IPS DF 6.9 (cell line): ENCODE data around the gene SLC44A3.

Experiments
- DNase-seq: peaks from one replicate; pipeline ENCODE4 v3.0.0-alpha.2; 2013; ENCODE audit warnings: low read depth, low spot score
- H3K27ac ChIP-seq: one replicate; pipeline ENCODE4 v1.5.1; 2013; ENCODE audit warnings: low read length, control low read depth
- H3K27me3 ChIP-seq: 2 replicates; pipeline ENCODE4 v1.6.1; 2013; ENCODE audit warnings: mild to moderate bottlenecking, low read length; ENCODE audit not compliant: control insufficient read depth, insufficient read depth
- H3K36me3 ChIP-seq: 2 replicates; pipeline ENCODE4 v1.6.1; 2013; ENCODE audit warnings: low read length; ENCODE audit not compliant: control insufficient read depth, insufficient read depth
- H3K4me1 ChIP-seq: 2 replicates; pipeline ENCODE4 v1.6.1; 2013; ENCODE audit warnings: low read length; ENCODE audit not compliant: control insufficient read depth, insufficient read depth
- H3K4me3 ChIP-seq: 2 replicates; pipeline ENCODE4 v1.5.1; 2013; ENCODE audit warnings: mild to moderate bottlenecking, low read length
- H3K9me3 ChIP-seq: 2 replicates; pipeline ENCODE4 v1.6.1; 2013; ENCODE audit warnings: low read length, inconsistent platforms; ENCODE audit not compliant: control insufficient read depth, insufficient read depth
- WGBS: extraction: QIAGEN DNeasy Blood & Tissue Kit; methylation state at CpG from one replicate; pipeline ENCODE4 v1.1.7; 2013; ENCODE audit warnings: mixed read lengths, missing lambda C conversion rate; ENCODE audit not compliant: insufficient read length, insufficient coverage; 5-methylcytosine and 5-hydroxymethylcytosine counted together

The SLC44A3 gene

DNA sequence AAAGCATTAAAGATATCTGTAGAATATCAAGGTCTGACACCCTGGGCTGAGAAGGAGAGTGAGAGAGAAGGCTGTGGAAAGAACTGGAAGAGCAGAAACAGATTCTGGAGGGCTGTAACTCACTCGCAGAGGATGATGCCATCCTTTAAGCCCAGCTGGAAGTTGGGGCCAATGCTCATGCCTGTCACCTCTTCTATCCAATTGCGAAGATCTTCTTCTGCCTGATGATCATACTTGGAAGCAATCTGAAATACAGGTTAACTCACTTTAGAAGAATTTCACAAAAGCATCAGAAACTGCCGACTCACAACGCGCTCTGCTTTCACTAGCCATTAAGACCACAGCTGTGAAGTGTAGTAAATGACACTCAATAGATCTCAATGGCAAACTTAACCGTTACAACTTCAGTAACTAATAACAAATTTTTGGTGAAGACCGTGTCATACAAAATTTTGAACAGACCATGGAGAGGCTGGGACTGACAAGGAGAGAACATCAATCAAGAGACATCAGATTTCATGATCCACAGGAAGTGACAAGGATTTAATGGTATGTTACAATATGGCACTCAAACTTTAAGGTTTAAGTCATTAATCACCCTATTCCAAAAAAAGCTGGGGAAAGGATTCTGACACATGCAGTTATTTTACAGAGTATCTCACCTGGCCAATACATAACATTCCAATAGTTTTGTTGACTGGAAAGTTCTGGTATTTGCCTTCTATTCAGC, 83.3 kb downstream of the SLC44A3 start:
- no CpG with 5 or more reads among the region's 7 CpGs for WGBS
- DNase-seq = no peak
- Histone ChIP-seq H3K9me3 (no peaks in the 10 kb centered on the region), H3K27ac (no peak overlapping the region), H3K4me1 (peaks cover 1% of the 10 kb centered on the region; the same call in 1 of the 2 replicates), H3K36me3 (peaks cover 6% of the 10 kb centered on the region; the same call in 1 of the 2 replicates), H3K4me3 (no peak overlapping the region), H3K27me3 (no peaks in the 10 kb centered on the region)

DNA sequence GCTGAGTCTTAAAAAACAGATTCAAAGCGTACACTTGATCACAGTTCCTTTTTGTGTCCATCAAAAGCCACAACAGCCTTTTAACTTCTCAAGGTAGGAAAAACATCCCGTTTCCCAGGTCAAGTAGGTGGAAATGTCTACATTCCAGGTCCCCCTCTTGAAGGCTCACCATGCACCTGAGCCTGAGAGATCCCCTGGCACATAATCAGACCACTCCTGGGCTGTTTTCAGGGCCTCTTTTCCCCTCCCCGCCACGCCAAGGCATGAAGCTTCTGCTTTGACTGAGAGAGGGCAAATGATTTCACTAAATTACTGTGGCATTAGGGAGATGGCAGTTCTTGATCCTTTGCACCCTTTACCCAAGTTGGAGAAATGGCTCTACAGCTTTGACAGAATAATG, 85.0 kb downstream of the SLC44A3 start:
- Histone ChIP-seq H3K36me3 (peaks cover 4% of the 10 kb centered on the region; the same call in 1 of the 2 replicates), H3K27me3 (no peaks in the 10 kb centered on the region), H3K9me3 (no peaks in the 10 kb centered on the region), H3K4me3 (no peak overlapping the region), H3K4me1 (peaks cover 3% of the 10 kb centered on the region; the same call in 1 of the 2 replicates), H3K27ac (no peak overlapping the region)
- WGBS = no CpG with 5 or more reads among the region's 4 CpGs
- DNase-seq = no peak

DNA sequence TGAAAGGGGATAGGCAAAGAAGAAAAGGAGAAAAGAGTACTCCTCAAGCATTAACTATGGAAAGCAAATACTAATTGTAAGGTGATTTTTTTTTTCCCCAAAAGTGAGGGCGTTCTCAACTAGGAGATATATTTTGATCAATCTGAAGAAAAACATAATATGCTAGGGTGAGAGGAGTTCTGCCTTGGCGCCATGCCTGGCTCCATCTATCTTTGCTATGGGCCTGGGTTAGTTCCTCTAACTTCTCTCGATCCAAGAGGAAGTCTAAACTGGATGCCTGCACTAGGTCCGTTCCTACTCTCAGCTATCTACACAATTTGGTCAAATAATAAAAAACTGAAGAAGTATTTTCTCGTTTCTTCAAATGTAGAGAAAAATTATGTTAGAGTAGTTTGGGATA, 86.2 kb downstream of the SLC44A3 start:
- no peaks in the 10 kb centered on the region for H3K9me3 ChIP-seq
- H3K27me3 ChIP-seq = no peaks in the 10 kb centered on the region
- no peak for DNase-seq
- H3K27ac ChIP-seq = no peak overlapping the region
- no CpG with 5 or more reads among the region's 5 CpGs for WGBS
- no peaks in the 10 kb centered on the region for H3K36me3 ChIP-seq
- H3K4me1 ChIP-seq = peaks cover 6% of the 10 kb centered on the region; the same call in 1 of the 2 replicates
- no peak overlapping the region for H3K4me3 ChIP-seq

DNA sequence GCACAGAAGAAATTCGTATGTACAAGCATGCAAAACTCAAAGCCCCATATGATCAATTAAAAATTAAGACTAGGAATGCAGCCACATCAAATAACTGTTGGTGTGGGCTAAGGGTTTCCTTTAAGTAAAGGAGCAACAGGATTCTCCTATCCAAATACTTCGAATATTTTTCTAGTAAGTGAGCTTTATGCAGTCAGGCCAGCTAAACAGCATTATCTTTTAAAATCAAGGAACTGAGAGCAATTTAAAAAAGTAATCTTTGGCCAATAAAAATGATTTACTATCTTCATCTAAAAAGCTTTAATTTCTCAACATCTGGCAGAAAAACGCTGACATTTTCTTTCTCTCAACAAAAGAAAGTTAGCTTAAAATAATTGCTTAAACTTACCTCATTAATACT, 87.0 kb downstream of the SLC44A3 start:
- no CpG with 5 or more reads among the region's 3 CpGs for WGBS
- H3K9me3 ChIP-seq = no peaks in the 10 kb centered on the region
- DNase-seq = no peak
- no peak overlapping the region for H3K4me3 ChIP-seq
- peaks cover 6% of the 10 kb centered on the region; the same call in 1 of the 2 replicates for H3K4me1 ChIP-seq
- no peaks in the 10 kb centered on the region for H3K36me3 ChIP-seq
- no peaks in the 10 kb centered on the region for H3K27me3 ChIP-seq
- no peak overlapping the region for H3K27ac ChIP-seq

DNA sequence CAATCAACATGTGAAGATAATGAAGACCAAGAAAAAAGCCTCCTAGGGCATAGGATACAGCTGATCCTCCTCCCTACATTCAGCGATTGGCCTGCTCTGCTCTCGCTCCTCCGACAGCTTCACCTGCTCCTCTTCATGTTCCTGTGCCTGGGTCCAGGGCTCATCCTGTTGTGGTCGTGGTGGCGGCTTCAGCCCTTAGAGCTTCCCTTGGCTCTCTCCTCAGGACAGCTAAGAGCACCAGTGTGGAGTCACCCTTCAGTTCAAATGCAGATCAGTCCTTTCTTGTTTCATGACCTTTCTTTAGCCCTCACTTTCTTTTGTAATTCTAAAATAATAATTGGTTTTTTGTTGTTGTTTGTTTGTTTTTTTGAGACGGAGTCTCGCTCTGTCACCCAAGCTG, 88.0 kb downstream of the SLC44A3 start:
- peaks cover 9% of the 10 kb centered on the region; the same call in 1 of the 2 replicates for H3K4me1 ChIP-seq
- no peak overlapping the region for H3K4me3 ChIP-seq
- H3K27me3 ChIP-seq = no peaks in the 10 kb centered on the region
- H3K36me3 ChIP-seq = no peaks in the 10 kb centered on the region
- no peaks in the 10 kb centered on the region for H3K9me3 ChIP-seq
- whole genome bisulfite sequencing = no CpG with 5 or more reads among the region's 7 CpGs
- DNase-seq = no peak
- no peak overlapping the region for H3K27ac ChIP-seq

DNA sequence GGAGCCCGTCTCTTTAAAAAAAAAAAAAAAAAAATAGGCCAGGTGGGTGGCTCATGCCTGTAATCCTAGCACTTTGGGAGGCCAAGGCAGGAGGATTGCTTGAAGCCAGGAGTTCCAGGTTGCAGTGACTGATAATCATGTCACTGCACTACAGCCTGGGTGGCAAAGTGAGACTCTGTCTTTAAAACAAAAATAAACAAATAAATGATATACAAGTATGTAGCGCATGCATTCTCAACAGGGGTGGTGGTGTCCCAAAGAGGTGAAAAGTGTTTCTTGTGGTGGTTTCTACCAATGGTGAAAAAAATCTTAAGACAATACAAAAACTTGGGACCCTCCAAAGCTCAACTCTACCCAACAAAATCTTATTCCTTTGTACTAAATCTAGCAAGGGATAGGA, 88.8 kb downstream of the SLC44A3 start:
- no peaks in the 10 kb centered on the region for H3K27me3 ChIP-seq
- H3K4me3 ChIP-seq = no peak overlapping the region
- no peak overlapping the region for H3K27ac ChIP-seq
- no CpG with 5 or more reads among the region's 2 CpGs for WGBS
- H3K9me3 ChIP-seq = no peaks in the 10 kb centered on the region
- H3K4me1 ChIP-seq = peaks cover 9% of the 10 kb centered on the region; the same call in 1 of the 2 replicates
- no peaks in the 10 kb centered on the region for H3K36me3 ChIP-seq
- no peak for DNase-seq

DNA sequence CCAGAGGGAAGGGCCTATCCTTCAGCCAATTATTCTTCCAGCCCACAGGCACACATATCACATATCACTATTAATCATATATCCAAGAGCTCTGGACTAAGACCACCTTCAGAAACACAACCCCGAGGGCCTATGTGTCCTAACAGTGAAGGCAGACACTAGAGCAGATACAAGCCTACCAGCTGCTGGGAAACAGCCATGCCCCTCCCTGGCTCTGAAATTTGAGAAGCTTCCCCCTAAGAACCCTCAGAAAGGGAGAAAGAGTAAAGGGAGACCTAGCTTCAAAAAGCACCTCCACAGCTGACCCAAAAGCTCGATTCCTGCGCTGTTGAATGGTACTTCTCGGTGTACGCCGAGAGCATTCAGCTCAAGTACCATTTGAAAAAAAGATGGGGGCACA, 89.3 kb downstream of the SLC44A3 start:
- Histone ChIP-seq H3K27ac (no peak overlapping the region), H3K9me3 (no peaks in the 10 kb centered on the region), H3K36me3 (no peaks in the 10 kb centered on the region), H3K4me1 (peaks cover 9% of the 10 kb centered on the region; the same call in 1 of the 2 replicates), H3K4me3 (no peak overlapping the region), H3K27me3 (no peaks in the 10 kb centered on the region)
- no CpG with 5 or more reads among the region's 6 CpGs for WGBS
- no peak for DNase-seq

DNA sequence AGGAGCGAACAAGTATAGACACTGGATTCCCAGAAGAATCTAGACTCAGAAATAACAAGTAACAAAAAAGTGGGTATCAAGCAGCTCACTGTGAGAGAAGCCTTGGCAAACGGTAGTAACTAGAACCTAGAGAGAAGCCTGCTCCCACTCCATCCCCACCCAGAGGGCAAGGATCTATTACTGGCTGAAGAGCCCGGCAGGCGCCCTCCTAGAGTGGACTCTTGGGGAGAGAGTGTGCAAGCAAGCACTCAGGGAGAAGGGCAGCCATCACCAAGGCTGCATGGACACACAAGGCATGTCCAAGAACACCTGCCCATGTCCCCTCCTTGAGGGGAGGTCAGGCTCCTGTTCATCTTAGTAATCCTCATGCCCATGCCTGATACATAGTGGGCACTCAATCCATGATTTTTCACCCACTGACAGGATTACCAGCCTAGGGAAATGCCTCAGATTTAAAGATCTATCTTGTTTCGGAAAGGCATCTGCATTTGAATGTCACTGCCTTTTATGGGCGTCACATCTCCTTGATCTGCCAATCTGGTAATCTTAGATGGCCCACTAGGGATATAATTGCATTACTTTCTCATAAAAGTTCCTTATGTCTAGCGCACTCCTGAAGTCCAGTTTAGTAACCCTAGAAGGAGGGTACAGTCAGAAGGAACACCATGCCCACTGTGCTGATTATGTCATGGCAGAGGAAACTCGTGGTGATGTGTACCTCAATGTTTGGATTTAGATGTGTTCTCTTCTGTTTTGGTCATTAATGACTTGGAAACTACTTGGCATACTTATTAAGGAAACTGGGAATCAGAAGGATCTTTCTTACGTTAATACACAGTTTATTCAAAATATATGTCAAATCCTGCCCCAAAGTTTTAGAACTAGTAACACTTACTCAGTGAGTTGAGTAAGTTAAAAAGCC, 92.4 kb downstream of the SLC44A3 start:
- Histone ChIP-seq H3K36me3 (no peaks in the 10 kb centered on the region), H3K4me3 (no peak overlapping the region), H3K4me1 (peaks cover 9% of the 10 kb centered on the region; the same call in 1 of the 2 replicates), H3K9me3 (no peaks in the 10 kb centered on the region), H3K27ac (no peak overlapping the region), H3K27me3 (no peaks in the 10 kb centered on the region)
- DNase-seq = no peak
- no CpG with 5 or more reads among the region's 9 CpGs for WGBS

DNA sequence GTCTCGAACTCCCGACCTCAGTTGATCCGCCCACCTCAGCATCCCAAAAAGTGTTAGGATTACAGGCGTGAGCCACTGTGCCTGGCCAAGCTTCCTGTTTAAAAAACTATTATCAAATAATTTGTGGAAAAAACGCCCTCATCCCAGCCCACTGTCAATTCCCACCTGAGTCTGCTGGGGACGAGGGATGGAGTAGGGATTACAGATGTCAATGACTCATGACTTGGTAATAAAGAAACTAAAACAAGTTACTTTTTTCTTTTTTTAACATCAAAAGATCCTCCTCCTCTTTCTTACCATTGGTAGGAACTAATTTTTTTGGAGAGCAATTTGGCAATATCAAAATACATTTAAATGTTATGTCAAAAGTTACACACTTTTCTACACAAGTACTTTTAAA, 97.1 kb downstream of the SLC44A3 start:
- no peak overlapping the region for H3K27ac ChIP-seq
- H3K4me3 ChIP-seq = no peak overlapping the region
- H3K36me3 ChIP-seq = no peaks in the 10 kb centered on the region
- DNase-seq = no peak
- H3K27me3 ChIP-seq = no peaks in the 10 kb centered on the region
- WGBS = no CpG with 5 or more reads among the region's 6 CpGs
- H3K4me1 ChIP-seq = peaks cover 5% of the 10 kb centered on the region; the same call in 1 of the 2 replicates
- no peaks in the 10 kb centered on the region for H3K9me3 ChIP-seq

DNA sequence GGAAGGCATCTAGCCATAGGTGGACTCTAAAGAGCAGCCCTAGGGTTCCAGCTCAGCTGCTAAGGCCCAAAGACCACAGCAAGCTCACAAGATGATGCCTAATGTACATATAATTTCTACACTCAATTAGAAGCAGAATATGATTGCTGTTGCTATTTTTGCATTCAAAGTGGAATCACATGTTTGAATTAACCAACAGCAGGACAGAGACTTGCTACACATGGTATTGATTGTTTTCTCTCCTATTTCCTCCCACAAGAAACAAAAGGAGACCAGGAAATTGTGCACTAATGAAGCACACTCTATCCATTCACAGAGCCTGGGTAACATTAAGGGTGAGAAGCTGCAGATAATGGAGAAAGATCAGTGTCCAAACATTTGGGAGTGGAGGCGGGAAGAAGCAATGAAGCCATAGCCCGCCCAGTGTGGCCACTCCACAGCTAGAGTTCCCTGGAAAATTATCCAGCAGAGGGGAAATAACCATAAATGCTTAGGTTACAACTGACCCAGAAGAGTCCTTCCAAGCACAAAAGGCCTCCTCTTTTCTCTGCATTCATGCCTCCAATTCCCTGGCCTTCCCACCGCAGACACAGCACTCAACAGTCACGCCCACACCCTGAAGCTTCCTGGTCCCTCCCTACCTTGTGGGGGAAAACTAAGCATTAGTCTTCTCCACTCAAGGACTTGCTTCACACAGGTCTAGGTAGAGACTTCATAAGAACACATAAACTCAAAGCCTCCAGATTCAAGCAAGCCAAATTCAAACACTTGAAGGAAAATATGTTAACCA, 99.3 kb downstream of the SLC44A3 start:
- no peak overlapping the region for H3K4me3 ChIP-seq
- peaks cover 4% of the 10 kb centered on the region; the same call in 1 of the 2 replicates for H3K4me1 ChIP-seq
- H3K36me3 ChIP-seq = no peaks in the 10 kb centered on the region
- no CpG with 5 or more reads among the region's 4 CpGs for WGBS
- H3K27me3 ChIP-seq = no peaks in the 10 kb centered on the region
- no peaks in the 10 kb centered on the region for H3K9me3 ChIP-seq
- DNase-seq = no peak
- H3K27ac ChIP-seq = no peak overlapping the region
